ENCODE results near the gene OXSR1. TPM values are rescaled to one million over a fixed set of nuclear protein-coding genes. Genes with fewer than 3 reads are reported as not detected.

OXSR1 gene
- total RNA-seq, 1 donor from 2014 or later = 95.3 TPM

DNA sequence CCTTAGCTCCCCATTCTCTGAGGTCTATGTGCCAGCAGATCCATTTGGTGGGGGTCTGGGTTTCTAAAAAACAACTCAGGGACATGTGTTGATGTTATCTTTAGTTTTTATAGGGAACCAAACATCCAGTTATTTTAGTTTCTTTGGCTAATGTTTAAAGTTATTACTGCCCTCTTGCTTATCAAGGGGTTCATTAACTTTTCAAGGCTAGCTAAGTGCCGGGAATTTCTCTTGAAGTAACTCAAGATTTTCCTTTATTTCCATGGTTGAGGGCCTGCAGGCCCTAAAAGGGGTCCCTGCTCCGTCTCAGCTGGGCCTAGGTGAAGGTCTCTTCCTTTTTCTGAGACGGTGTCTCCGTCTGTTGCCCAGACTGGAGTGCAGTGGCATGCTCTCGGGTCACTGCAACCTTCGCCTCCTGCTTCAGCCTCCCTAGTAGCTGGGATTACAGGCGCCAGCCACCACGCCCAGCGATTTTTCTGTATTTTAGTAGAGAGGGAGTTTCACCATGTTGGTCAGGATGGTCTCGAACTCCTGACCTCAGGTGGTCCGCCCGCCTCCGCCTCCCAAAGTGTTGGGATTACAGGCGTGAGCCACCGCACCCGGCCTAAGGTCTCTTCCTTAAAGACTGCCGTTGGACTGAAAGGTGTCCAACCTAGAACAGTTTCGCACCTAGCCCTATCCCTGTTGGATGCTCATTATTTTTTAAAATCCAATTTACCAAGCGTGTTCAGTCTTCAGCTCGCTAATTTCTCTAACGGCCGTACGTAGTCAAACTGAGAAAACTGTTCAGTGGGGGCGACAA lies 1.3 kb upstream of the OXSR1 start:
- no peak for TF ChIP-seq CTCF (IDR thresholded peaks at IDR 0.05; ENCODE audit: insufficient read depth, low read length, severe bottlenecking)
- DNase-seq (ENCODE audit: low read depth) = no peak
- Histone ChIP-seq H3K27me3 (ENCODE audit: control insufficient read depth, insufficient read depth, low read length) (no peaks in the 10 kb centered on the region), H3K36me3 (ENCODE audit: control insufficient read depth, insufficient read depth, low read length) (no peaks in the 10 kb centered on the region), H3K4me3 (ENCODE audit: low read depth, low read length) (peak overlapping the region; percentile 43)
- FAIRE-seq = no peak

DNA sequence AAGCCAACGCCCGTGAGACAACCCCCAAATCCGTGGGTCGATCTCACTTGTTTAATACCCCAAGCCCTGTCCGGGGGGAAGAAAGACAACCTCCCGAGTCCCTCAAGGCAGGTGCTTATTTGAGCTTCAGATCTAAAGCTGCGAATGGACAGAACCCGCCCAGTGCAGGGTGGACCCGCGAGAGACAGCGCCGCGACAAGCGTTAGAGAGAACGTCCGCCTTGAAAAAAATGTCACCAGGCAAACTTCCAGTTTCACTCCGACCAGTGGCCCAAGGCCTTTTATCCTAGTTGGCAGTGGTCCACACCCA lies 740 bp upstream of the OXSR1 start:
- no peak for TF ChIP-seq CTCF (IDR thresholded peaks at IDR 0.05; ENCODE audit: insufficient read depth, low read length, severe bottlenecking)
- FAIRE-seq (no peak), DNase-seq (ENCODE audit: low read depth) (no peak)
- no peaks in the 10 kb centered on the region for H3K36me3 ChIP-seq (ENCODE audit: control insufficient read depth, insufficient read depth, low read length)
- H3K4me3 ChIP-seq (ENCODE audit: low read depth, low read length) = peak overlapping the region; percentile 43
- no peaks in the 10 kb centered on the region for H3K27me3 ChIP-seq (ENCODE audit: control insufficient read depth, insufficient read depth, low read length)

GRCh38 chr3:38165722-38166387 lies 518 bp downstream of the OXSR1 start:
- DNase-seq (ENCODE audit: low read depth) = no peak
- no peak for TF ChIP-seq CTCF (IDR thresholded peaks at IDR 0.05; ENCODE audit: insufficient read depth, low read length, severe bottlenecking)

GRCh38 chr3:38167591-38167990 lies 2.3 kb downstream of the OXSR1 start:
- Histone ChIP-seq H3K27me3 (ENCODE audit: control insufficient read depth, insufficient read depth, low read length) (no peaks in the 10 kb centered on the region), H3K4me3 (ENCODE audit: low read depth, low read length) (no peak overlapping the region), H3K36me3 (ENCODE audit: control insufficient read depth, insufficient read depth, low read length) (no peaks in the 10 kb centered on the region)
- TF ChIP-seq CTCF (IDR thresholded peaks at IDR 0.05; ENCODE audit: insufficient read depth, low read length, severe bottlenecking) = no peak
- no peak for FAIRE-seq
- DNase-seq (ENCODE audit: low read depth) = no peak

More at GRCh38 chr3:38165722-38166387, 518 bp downstream of the OXSR1 start:
- no peak for FAIRE-seq
- Histone ChIP-seq H3K36me3 (ENCODE audit: control insufficient read depth, insufficient read depth, low read length) (no peaks in the 10 kb centered on the region), H3K4me3 (ENCODE audit: low read depth, low read length) (peak overlapping the region; percentile 96), H3K27me3 (ENCODE audit: control insufficient read depth, insufficient read depth, low read length) (no peaks in the 10 kb centered on the region)

DNA sequence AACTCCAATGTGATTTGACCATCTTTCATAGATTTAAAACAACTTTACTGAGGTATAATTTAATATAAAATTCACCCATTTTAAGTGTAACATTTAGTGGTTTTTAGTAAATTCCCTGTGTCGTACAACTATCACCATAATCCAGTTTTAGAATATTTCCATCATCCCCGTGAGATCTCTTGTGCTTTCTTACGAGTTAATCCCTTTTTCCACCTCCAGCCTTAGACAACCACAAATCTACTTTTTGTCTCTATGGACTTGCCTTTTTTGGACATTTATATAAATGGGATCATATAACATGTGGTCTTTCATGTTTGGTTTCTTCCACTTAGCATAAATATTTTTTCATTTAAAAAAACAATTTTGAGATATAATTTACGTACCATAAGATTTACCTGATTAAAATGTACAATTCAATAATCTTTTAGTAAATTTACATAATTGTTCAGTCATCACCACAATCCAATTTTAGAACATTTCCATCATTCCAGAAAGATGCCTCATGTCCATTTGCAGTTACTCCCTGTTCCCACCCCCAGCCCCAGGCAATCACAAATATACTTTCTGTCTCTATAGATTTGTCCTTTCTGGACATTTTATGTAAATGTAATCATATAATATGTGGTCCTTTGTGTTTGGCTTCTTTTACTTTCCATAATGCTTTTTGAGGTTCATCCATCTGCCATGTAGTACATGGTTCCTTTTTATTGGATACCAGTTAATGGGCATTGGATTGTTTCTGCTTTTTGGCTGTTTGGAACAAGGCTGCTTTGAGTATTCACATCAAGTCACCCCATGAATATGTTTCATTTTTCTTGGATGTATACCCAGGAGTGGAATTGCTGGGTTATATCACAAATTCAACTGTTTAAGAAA lies 3.1 kb downstream of the OXSR1 start:
- DNase-seq (ENCODE audit: low read depth) (peak; percentile 82), FAIRE-seq (no peak)
- TF ChIP-seq CTCF (IDR thresholded peaks at IDR 0.05; ENCODE audit: insufficient read depth, low read length, severe bottlenecking) = no peak
- no peak overlapping the region for H3K4me3 ChIP-seq (ENCODE audit: low read depth, low read length)
- H3K27me3 ChIP-seq (ENCODE audit: control insufficient read depth, insufficient read depth, low read length) = no peaks in the 10 kb centered on the region
- no peaks in the 10 kb centered on the region for H3K36me3 ChIP-seq (ENCODE audit: control insufficient read depth, insufficient read depth, low read length)

Data from bronchial epithelial cell (primary cell).